Mammary epithelial cell (primary cell): ENCODE measurements around the gene NQO2.

Source experiments
- CTCF ChIP-seq, 2 donors: IDR thresholded peaks in 1 of 2; conservative IDR thresholded peaks in 1 of 2; 2 replicates each; pipeline ENCODE4 v1.5.1; 2011 to 2012; ENCODE audit warnings: inconsistent platforms in 2 of 2, low read length in 2 of 2, mild to moderate bottlenecking in 2 of 2, control low read depth in 1 of 2, low read depth in 1 of 2; ENCODE audit not compliant: insufficient read depth in 1 of 2; ENCODE audit errors: extremely low read depth in 1 of 2
- EZH2 ChIP-seq: IDR thresholded peaks from 2 replicates; pipeline ENCODE4 v1.6.1; 2012; ENCODE audit warnings: low read length, inconsistent platforms, borderline replicate concordance

GRCh38 chr6:2956930-2957685 is 42.6 kb upstream of the NQO2 start:
- TF ChIP-seq CTCF (conservative IDR thresholded peaks at IDR 0.05 in 1 of 2, IDR thresholded peaks at IDR 0.05 in 1 of 2; ENCODE audit: extremely low read depth in 1 of 2, insufficient read depth in 1 of 2, low read depth in 1 of 2, low read length in 2 of 2) (no peak), EZH2 (no peak)
